Measurements from ENCODE around the gene SPDYE4.
"Not testable (repeated sequence)": the region's sequence is repeated elsewhere in the genome, so short reads cannot be mapped to it uniquely, and the experiment has no call there.

SPDYE4 gene

GRCh38 chr17:8758137-8758596, at the start of gene SPDYE4:
Gene SPDYE4, minus strand, starts transcription at chr17:8758546. Its CDS starts 164 bp downstream, at chr17:8758382.
- DNase-seq (ENCODE audit: low read depth, low spot score), result no peak

GRCh38 chr17:8806926-8807550, 48.7 kb upstream of the SPDYE4 start:
- no peak for DNase-seq (ENCODE audit: low read depth, low spot score)

GRCh38 chr17:8806253-8806925, 48.0 kb upstream of the SPDYE4 start:
- no peak for DNase-seq (ENCODE audit: low read depth, low spot score)

- not testable (repeated sequence) for DNase-seq (ENCODE audit: low read depth, low spot score)
These were observed 47.0 kb upstream of the SPDYE4 start for GRCh38 chr17:8805396-8805795.

- DNase-seq (ENCODE audit: low read depth, low spot score), result no peak
These were observed 45.4 kb upstream of the SPDYE4 start for GRCh38 chr17:8803531-8804420.

- no peak for DNase-seq (ENCODE audit: low read depth, low spot score)
These were observed 42.9 kb upstream of the SPDYE4 start for GRCh38 chr17:8801135-8801840.

GRCh38 chr17:8800656-8801055, 42.3 kb upstream of the SPDYE4 start:
- no peak for DNase-seq (ENCODE audit: low read depth, low spot score)

- DNase-seq (ENCODE audit: low read depth, low spot score), result no peak
These were observed 41.3 kb upstream of the SPDYE4 start for GRCh38 chr17:8799570-8800212.

- no peak for DNase-seq (ENCODE audit: low read depth, low spot score)
These were observed 40.7 kb upstream of the SPDYE4 start, which contains the start of gene MFSD6L for GRCh38 chr17:8798846-8799569. Gene MFSD6L, minus strand, starts transcription at chr17:8799365. Its CDS starts 245 bp downstream, at chr17:8799120.

GRCh38 chr17:8798176-8798845, 40.0 kb upstream of the SPDYE4 start:
- no peak for DNase-seq (ENCODE audit: low read depth, low spot score)

- DNase-seq (ENCODE audit: low read depth, low spot score), result no peak
These were observed 39.4 kb upstream of the SPDYE4 start for GRCh38 chr17:8797621-8798175.

- DNase-seq (ENCODE audit: low read depth, low spot score), result no peak
These were observed 36.3 kb upstream of the SPDYE4 start for GRCh38 chr17:8794636-8795035.

- no peak for DNase-seq (ENCODE audit: low read depth, low spot score)
These were observed 35.3 kb upstream of the SPDYE4 start for GRCh38 chr17:8793649-8794048.

GRCh38 chr17:8792646-8793045, 34.3 kb upstream of the SPDYE4 start:
- no peak for DNase-seq (ENCODE audit: low read depth, low spot score)

- no peak for DNase-seq (ENCODE audit: low read depth, low spot score)
These were observed 33.5 kb upstream of the SPDYE4 start for GRCh38 chr17:8791910-8792270.

GRCh38 chr17:8791248-8791909, 33.0 kb upstream of the SPDYE4 start:
- DNase-seq (ENCODE audit: low read depth, low spot score), result no peak

GRCh38 chr17:8789743-8790142, 31.4 kb upstream of the SPDYE4 start:
- no peak for DNase-seq (ENCODE audit: low read depth, low spot score)

- no peak for DNase-seq (ENCODE audit: low read depth, low spot score)
These were observed 30.7 kb upstream of the SPDYE4 start for GRCh38 chr17:8788998-8789397.
